NCI-H446 (cell line): ENCODE results near the gene FNDC3B.

ENCODE experiments used
- DNase-seq, 2 experiments: peaks; one replicate each; lab custom pipeline; 2025; lab: John Stamatoyannopoulos, UW

Gene FNDC3B

GRCh38 chr3:172170073-172170709 is 130.8 kb downstream of the FNDC3B start:
- no peak for DNase-seq

GRCh38 chr3:172170841-172171240 is 131.5 kb downstream of the FNDC3B start:
- DNase-seq: no peak

- DNase-seq: no peak
These were observed 132.2 kb downstream of the FNDC3B start for GRCh38 chr3:172171396-172172075.

GRCh38 chr3:172173316-172174254 is 134.2 kb downstream of the FNDC3B start:
- no peak for DNase-seq

- DNase-seq: no peak
These were observed 135.3 kb downstream of the FNDC3B start for GRCh38 chr3:172174513-172175253.

- no peak for DNase-seq
These were observed 135.8 kb downstream of the FNDC3B start for GRCh38 chr3:172175254-172175599.

GRCh38 chr3:172176061-172176770 is 136.8 kb downstream of the FNDC3B start:
- DNase-seq: no peak

GRCh38 chr3:172177046-172177445 is 137.7 kb downstream of the FNDC3B start:
- DNase-seq: peak in 1 of 2 experiments; percentile 15

GRCh38 chr3:172177803-172178316 is 138.5 kb downstream of the FNDC3B start:
- no peak for DNase-seq

- no peak for DNase-seq
These were observed 140.5 kb downstream of the FNDC3B start for GRCh38 chr3:172179680-172180399.

GRCh38 chr3:172180473-172180872 is 141.1 kb downstream of the FNDC3B start:
- no peak for DNase-seq

- DNase-seq: no peak
These were observed 142.7 kb downstream of the FNDC3B start for GRCh38 chr3:172181932-172182586.

GRCh38 chr3:172182797-172183196 is 143.4 kb downstream of the FNDC3B start:
- DNase-seq: no peak

- no peak for DNase-seq
These were observed 144.9 kb downstream of the FNDC3B start for GRCh38 chr3:172184106-172184822.

GRCh38 chr3:172185907-172186306 is 146.5 kb downstream of the FNDC3B start:
- DNase-seq: no peak

- no peak for DNase-seq
These were observed 147.2 kb downstream of the FNDC3B start for GRCh38 chr3:172186607-172187006.

GRCh38 chr3:172187511-172187910 is 148.1 kb downstream of the FNDC3B start:
- no peak for DNase-seq

- no peak for DNase-seq
These were observed 149.1 kb downstream of the FNDC3B start for GRCh38 chr3:172188511-172188910.

GRCh38 chr3:172189213-172189612 is 149.8 kb downstream of the FNDC3B start:
- DNase-seq: no peak
